Astrocyte (in vitro differentiated cells and primary cell): ENCODE data around the gene SAE1. TPM values are rescaled to one million over a fixed set of nuclear protein-coding genes. Genes with fewer than 3 reads are reported as not detected.

Experiments used
- DNase-seq: peaks from one replicate; pipeline ENCODE4 v3.0.0-alpha.2; 2010; ENCODE audit warnings: low read depth
- FAIRE-seq: peaks from 2 replicates; lab custom pipeline; 2011; peaks lifted over from hg19 to GRCh38; lab: Jason Lieb, UNC
- H2AFZ ChIP-seq: 2 replicates; pipeline ENCODE4 v1.6.0; 2012; ENCODE audit warnings: low read depth, low read length, inconsistent platforms
- H3K27ac ChIP-seq: 2 replicates; pipeline ENCODE4 v1.5.1; 2011; ENCODE audit warnings: low read depth, low read length, inconsistent platforms
- H3K27me3 ChIP-seq: 2 replicates; pipeline ENCODE4 v1.6.0; 2011; ENCODE audit warnings: low read length, inconsistent platforms; ENCODE audit not compliant: insufficient read depth
- H3K36me3 ChIP-seq: 2 replicates; pipeline ENCODE4 v1.5.1; 2011; ENCODE audit warnings: low read length, inconsistent platforms; ENCODE audit not compliant: insufficient read depth
- H3K4me1 ChIP-seq: 2 replicates; pipeline ENCODE4 v1.5.1; 2011; ENCODE audit warnings: low read length, inconsistent platforms; ENCODE audit not compliant: insufficient read depth
- H3K4me2 ChIP-seq: 2 replicates; pipeline ENCODE4 v1.6.0; 2012; ENCODE audit warnings: low read length, inconsistent platforms
- H3K4me3 ChIP-seq: 2 replicates; pipeline ENCODE4 v1.5.1; 2011; ENCODE audit warnings: low read depth, mild to moderate bottlenecking, low read length, inconsistent platforms; ENCODE audit not compliant: insufficient read depth
- H3K79me2 ChIP-seq: 2 replicates; pipeline ENCODE4 v1.6.0; 2012; ENCODE audit warnings: mild to moderate bottlenecking, low read length, inconsistent platforms; ENCODE audit not compliant: insufficient read depth
- H3K9ac ChIP-seq: 2 replicates; pipeline ENCODE4 v1.6.0; 2012; ENCODE audit warnings: mild to moderate bottlenecking, low read length, inconsistent platforms
- H3K9me3 ChIP-seq: 2 replicates; pipeline ENCODE4 v1.5.1; 2012; ENCODE audit warnings: low read depth, mild to moderate bottlenecking, low read length, inconsistent platforms; ENCODE audit not compliant: insufficient read depth
- H4K20me1 ChIP-seq: 2 replicates; pipeline ENCODE4 v1.6.0; 2012; ENCODE audit warnings: low read length, inconsistent platforms; ENCODE audit not compliant: insufficient read depth
- H3K27ac Mint-ChIP-seq: one replicate; pipeline ENCODE4 v1.8.0; 2021; ENCODE audit warnings: mild to moderate bottlenecking, mixed read lengths; ENCODE audit not compliant: unreplicated experiment
- H3K27me3 Mint-ChIP-seq: one replicate; pipeline ENCODE4 v1.8.0; 2021; ENCODE audit warnings: low read depth, mixed read lengths; ENCODE audit not compliant: unreplicated experiment
- H3K36me3 Mint-ChIP-seq: one replicate; pipeline ENCODE4 v1.8.0; 2021; ENCODE audit warnings: low read depth, mixed read lengths; ENCODE audit not compliant: unreplicated experiment
- H3K4me1 Mint-ChIP-seq: one replicate; pipeline ENCODE4 v1.8.0; 2021; ENCODE audit warnings: low read depth, mixed read lengths; ENCODE audit not compliant: unreplicated experiment
- H3K4me3 Mint-ChIP-seq: one replicate; pipeline ENCODE4 v1.8.0; 2021; ENCODE audit warnings: mild to moderate bottlenecking, moderate library complexity, mixed read lengths; ENCODE audit not compliant: unreplicated experiment
- H3K9me3 Mint-ChIP-seq: one replicate; pipeline ENCODE4 v1.8.0; 2021; ENCODE audit warnings: mild to moderate bottlenecking, mixed read lengths; ENCODE audit not compliant: unreplicated experiment
- CTCF ChIP-seq: IDR thresholded peaks from 2 replicates; pipeline ENCODE4 v1.5.1; 2011; ENCODE audit warnings: low read depth, mild to moderate bottlenecking, inconsistent platforms, low read length, moderate library complexity; ENCODE audit not compliant: insufficient read depth
- EZH2 ChIP-seq: IDR thresholded peaks from 2 replicates; pipeline ENCODE4 v1.6.1; 2012; ENCODE audit warnings: mild to moderate bottlenecking, low read length, inconsistent platforms; ENCODE audit not compliant: insufficient read depth
- total RNA-seq: library from RNA; stranded (reverse); gene quantifications from 2 replicates; pipeline ENCODE4 v1.2.1, GENCODE V29; 2021

SAE1 gene
- total RNA-seq, 1 donor from 2014 or later, result 133 TPM

GRCh38 chr19:47228937-47229675 is 98.5 kb downstream of the SAE1 start:
- Histone ChIP-seq H3K79me2 (peaks cover 43% of the 10 kb centered on the region), H3K27me3 (no peaks in the 10 kb centered on the region), H3K4me1 (peaks cover 55% of the 10 kb centered on the region), H4K20me1 (peaks cover 20% of the 10 kb centered on the region), H3K9me3 (no peaks in the 10 kb centered on the region), H3K27ac (peak overlapping the region; percentile 53), H3K36me3 (no peaks in the 10 kb centered on the region), H2AFZ (no peak overlapping the region), H3K4me3 (peak overlapping the region; percentile 89), H3K4me2 (peak overlapping the region; percentile 100), H3K9ac (peak overlapping the region; percentile 95)
- FAIRE-seq, result no peak
- Mint-ChIP-seq H3K27me3 (no peaks in the 10 kb centered on the region), H3K4me1 (peaks cover 20% of the 10 kb centered on the region), H3K9me3 (no peaks in the 10 kb centered on the region), H3K36me3 (peaks cover 2% of the 10 kb centered on the region), H3K27ac (no peak overlapping the region), H3K4me3 (no peak overlapping the region)
- DNase-seq, result peak; percentile 51
- TF ChIP-seq CTCF (no peak), EZH2 (no peak)

- Histone ChIP-seq H3K9me3 (no peaks in the 10 kb centered on the region), H3K36me3 (no peaks in the 10 kb centered on the region), H3K4me1 (peaks cover 55% of the 10 kb centered on the region), H3K27me3 (no peaks in the 10 kb centered on the region), H3K4me3 (peak overlapping the region; percentile 89), H3K9ac (peak overlapping the region; percentile 95), H4K20me1 (peaks cover 20% of the 10 kb centered on the region), H3K27ac (peak overlapping the region; percentile 53), H2AFZ (no peak overlapping the region), H3K79me2 (peaks cover 43% of the 10 kb centered on the region), H3K4me2 (peak overlapping the region; percentile 100)
- peak; percentile 44 for DNase-seq
- peaks cover 2% of the 10 kb centered on the region for H3K36me3 Mint-ChIP-seq
- no peak overlapping the region for H3K27ac Mint-ChIP-seq
- TF ChIP-seq CTCF (no peak), EZH2 (no peak)
- peaks cover 20% of the 10 kb centered on the region for H3K4me1 Mint-ChIP-seq
- H3K9me3 Mint-ChIP-seq, result no peaks in the 10 kb centered on the region
- H3K27me3 Mint-ChIP-seq, result no peaks in the 10 kb centered on the region
- FAIRE-seq, result no peak
- no peak overlapping the region for H3K4me3 Mint-ChIP-seq
Measured at GRCh38 chr19:47229676-47230053, 99.0 kb downstream of the SAE1 start.
